ENCODE results near the gene STX17.

- no peak for TF ChIP-seq POLR2A (IDR thresholded peaks at IDR 0.05; ENCODE audit: low read length)
- TF ChIP-seq GATA1 (IDR thresholded peaks at IDR 0.05; ENCODE audit: low read depth, low read length), result no peak
Measured at GRCh38 chr9:100014846-100015245, 108.4 kb downstream of the STX17 start.

Measured in erythroblast (primary cell).